Testis (tissue), 2 donors: ENCODE results near the gene JAM3.

Experiments used
- POLR2A ChIP-seq: fragments of 450-650 bp; IDR thresholded peaks from one replicate; pipeline ENCODE4 v1.6.1; 2017; ENCODE audit warnings: antibody characterized with exemption, mild to moderate bottlenecking, moderate library complexity
- TF ChIP-seq, protein P1 (sequence below), 3 experiments: fragments of 450-650 bp in 2 of 3; fragments of 200-600 bp in 1 of 3; sonication (generic) in 1 of 3; IDR thresholded peaks; one replicate each; pipeline ENCODE4 v1.5.1; 2016 to 2019; ENCODE audit warnings: antibody characterized with exemption in 3 of 3, mild to moderate bottlenecking in 2 of 3, moderate library complexity in 1 of 3

DNA sequence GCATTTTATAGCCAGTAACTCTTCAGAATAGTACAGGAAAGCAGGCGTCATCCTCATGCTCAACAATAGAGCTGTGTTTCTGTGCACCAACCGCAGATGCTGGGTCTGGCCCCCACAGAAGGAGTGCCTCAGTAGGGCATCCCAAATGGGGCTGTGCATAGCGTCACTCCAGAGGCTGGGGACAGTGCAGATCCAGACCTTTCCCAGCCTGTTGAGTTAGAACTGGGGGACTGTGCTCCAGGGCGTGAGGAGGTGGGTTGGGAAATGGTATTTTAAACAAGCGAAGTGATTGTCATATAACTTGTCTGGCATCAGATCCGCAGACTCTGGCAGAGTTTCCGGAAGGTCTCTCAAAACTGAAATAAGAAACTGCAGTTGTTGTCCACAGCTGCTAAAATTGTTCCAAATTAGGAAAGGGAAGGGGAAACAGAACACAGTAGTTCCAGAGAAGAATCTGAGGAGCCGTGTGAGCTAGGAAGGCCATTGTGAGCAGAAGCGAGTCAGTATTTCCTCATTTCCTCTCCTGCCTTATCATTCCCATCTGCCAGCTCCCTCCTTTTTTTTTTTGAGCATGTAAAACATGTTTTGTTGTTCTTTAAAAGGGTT is 52.2 kb downstream of the JAM3 start:
- TF ChIP-seq, protein P1, sequence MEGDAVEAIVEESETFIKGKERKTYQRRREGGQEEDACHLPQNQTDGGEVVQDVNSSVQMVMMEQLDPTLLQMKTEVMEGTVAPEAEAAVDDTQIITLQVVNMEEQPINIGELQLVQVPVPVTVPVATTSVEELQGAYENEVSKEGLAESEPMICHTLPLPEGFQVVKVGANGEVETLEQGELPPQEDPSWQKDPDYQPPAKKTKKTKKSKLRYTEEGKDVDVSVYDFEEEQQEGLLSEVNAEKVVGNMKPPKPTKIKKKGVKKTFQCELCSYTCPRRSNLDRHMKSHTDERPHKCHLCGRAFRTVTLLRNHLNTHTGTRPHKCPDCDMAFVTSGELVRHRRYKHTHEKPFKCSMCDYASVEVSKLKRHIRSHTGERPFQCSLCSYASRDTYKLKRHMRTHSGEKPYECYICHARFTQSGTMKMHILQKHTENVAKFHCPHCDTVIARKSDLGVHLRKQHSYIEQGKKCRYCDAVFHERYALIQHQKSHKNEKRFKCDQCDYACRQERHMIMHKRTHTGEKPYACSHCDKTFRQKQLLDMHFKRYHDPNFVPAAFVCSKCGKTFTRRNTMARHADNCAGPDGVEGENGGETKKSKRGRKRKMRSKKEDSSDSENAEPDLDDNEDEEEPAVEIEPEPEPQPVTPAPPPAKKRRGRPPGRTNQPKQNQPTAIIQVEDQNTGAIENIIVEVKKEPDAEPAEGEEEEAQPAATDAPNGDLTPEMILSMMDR (IDR thresholded peaks at IDR 0.05), result no peak
- TF ChIP-seq POLR2A, result no peak
